Endothelial cell of umbilical vein (primary cell): ENCODE results near the gene PCBD1. TPM values are rescaled to one million over a fixed set of nuclear protein-coding genes. Genes with fewer than 3 reads are reported as not detected.

Experiments
- BruUV-seq: library from RNA; stranded (reverse); fragments of 400-500 nt; replicated peaks from 2 replicates; lab custom pipeline; 2021; lab: Mats Ljungman, UMichigan
- CTCF ChIA-PET: fragments of 300-600, 350-600 bp; sonication (Branson Sonifier 250); formaldehyde crosslinking; loops from one replicate; lab custom pipeline; 2021; ENCODE audit warnings: antibody characterized with exemption, inconsistent platforms; lab: Charles Lee
- POLR2A ChIA-PET: fragments of 300-600, 350-600 bp; sonication (Branson Sonifier 250); formaldehyde crosslinking; loops from one replicate; lab custom pipeline; 2021; ENCODE audit warnings: antibody characterized with exemption, inconsistent platforms; lab: Charles Lee
- DNase-seq: peaks from one replicate; pipeline ENCODE4 v3.0.0-alpha.2; 2011; ENCODE audit warnings: low read depth, low spot score
- FAIRE-seq: peaks from 2 replicates; lab custom pipeline; 2011; peaks lifted over from hg19 to GRCh38; lab: Jason Lieb, UNC
- H2AFZ ChIP-seq: 2 replicates; pipeline ENCODE4 v1.6.0; 2012; ENCODE audit warnings: low read depth, low read length, control low read depth, inconsistent platforms
- H3K27ac ChIP-seq: 2 replicates; pipeline ENCODE4 v1.5.1; 2011; ENCODE audit warnings: low read depth, mild to moderate bottlenecking, control low read depth, low read length, moderate library complexity; ENCODE audit not compliant: insufficient read depth
- H3K27me3 ChIP-seq, 2 experiments: 2 replicates each; pipeline versions ENCODE4 v1.6.0 to v1.6.1; 2011; ENCODE audit warnings: low read length in 2 of 2, mixed read lengths in 1 of 2; ENCODE audit not compliant: control insufficient read depth in 2 of 2, insufficient read depth in 2 of 2
- H3K36me3 ChIP-seq, 2 experiments: 2 replicates in 1 of 2; 3 replicates in 1 of 2; pipeline ENCODE4 v1.5.1; 2011; ENCODE audit warnings: low read length in 2 of 2, mild to moderate bottlenecking in 1 of 2, moderate library complexity in 1 of 2; ENCODE audit not compliant: control insufficient read depth in 2 of 2, insufficient read depth in 2 of 2; ENCODE audit errors: extremely low read depth in 1 of 2
- H3K4me1 ChIP-seq: 3 replicates; pipeline ENCODE4 v1.5.1; 2011; ENCODE audit warnings: mild to moderate bottlenecking, low read length; ENCODE audit not compliant: control insufficient read depth, insufficient read depth; ENCODE audit errors: extremely low read depth
- H3K4me2 ChIP-seq: 2 replicates; pipeline ENCODE4 v1.6.1; 2011; ENCODE audit warnings: low read length, control low read depth, mixed read lengths; ENCODE audit not compliant: insufficient read depth
- H3K4me3 ChIP-seq, 3 experiments: fragments of 200-600 bp in 1 of 3; sonication (generic), shearing (Covaris generic) in 1 of 3; replicated peaks in 1 of 3; 2 replicates each; pipeline ENCODE4 v1.5.1; 2011 to 2016; ENCODE audit warnings: control low read depth in 3 of 3, low read length in 3 of 3, mild to moderate bottlenecking in 2 of 3, inconsistent platforms in 1 of 3, low read depth in 1 of 3, moderate library complexity in 1 of 3; ENCODE audit not compliant: insufficient read depth in 1 of 3
- H3K79me2 ChIP-seq: 2 replicates; pipeline ENCODE4 v1.6.0; 2012; ENCODE audit warnings: low read length, inconsistent platforms; ENCODE audit not compliant: control insufficient read depth, insufficient read depth
- H3K9ac ChIP-seq: replicated peaks from 2 replicates; pipeline ENCODE3; 2011; ENCODE audit warnings: low read length, control low read depth; ENCODE audit not compliant: insufficient read depth; ENCODE audit errors: extremely low read depth
- H3K9me1 ChIP-seq: replicated peaks from 3 replicates; pipeline ENCODE4 v1.6.0; 2011; ENCODE audit warnings: mild to moderate bottlenecking, low read length; ENCODE audit not compliant: control insufficient read depth, insufficient read depth; ENCODE audit errors: extremely low read depth
- H3K9me3 ChIP-seq: replicated peaks from 2 replicates; pipeline ENCODE4 v1.5.1; 2012; ENCODE audit warnings: low read length, inconsistent platforms; ENCODE audit not compliant: control insufficient read depth, insufficient read depth
- H4K20me1 ChIP-seq: replicated peaks from 2 replicates; pipeline ENCODE3; 2011; ENCODE audit warnings: mild to moderate bottlenecking, low read length; ENCODE audit not compliant: control insufficient read depth, insufficient read depth; ENCODE audit errors: extremely low read depth
- MYC ChIP-seq: IDR thresholded peaks from one replicate; pipeline ENCODE4 v1.6.1; 2011; ENCODE audit warnings: mild to moderate bottlenecking, low read depth, low read length
- dilution Hi-C: fragments of 300-500 bp; cut with MboI; formaldehyde crosslinking; loops from one replicate; pipeline ENCODE4 v1.15.0; 2019; ENCODE audit warnings: low sequenced_read_pairs; ENCODE audit not compliant: extremely low pct_ligation_motif_present
- intact Hi-C: fragments of 100-400 bp; cut with micrococcal nuclease; formaldehyde crosslinking; loops from one replicate; pipeline ENCODE4 v1.10.0; 2022
- polyA plus RNA-seq, 4 experiments: library from polyadenylated mRNA; depleted of rRNA in 3 of 4; stranded (reverse) in 3 of 4; unstranded in 1 of 4; fragments of >200 nt; gene quantifications; 2 replicates each; pipeline versions ENCODE4 v1.2.1 to v1.2.3, GENCODE V29; 2011 to 2012; ENCODE audit warnings: missing spikeins in 1 of 4
- total RNA-seq: library from RNA; stranded (reverse); gene quantifications from 2 replicates; pipeline ENCODE4 v1.2.3, GENCODE V29; 2021
- TF ChIP-seq, protein P1 (sequence below), 2 donors: IDR thresholded peaks; 1 replicate in 1 of 2; 2 replicates in 1 of 2; pipeline ENCODE4 v1.5.1; 2011; ENCODE audit warnings: low read length in 2 of 2, mild to moderate bottlenecking in 2 of 2, moderate library complexity in 2 of 2, control low read depth in 1 of 2, inconsistent platforms in 1 of 2, low read depth in 1 of 2; ENCODE audit not compliant: insufficient read depth in 1 of 2; ENCODE audit errors: extremely low read depth in 1 of 2

PCBD1 gene
- total and polyA plus RNA-seq, 2 donors (not counting 3 experiments of a cell fraction or from before 2014, with no cell fraction given), result 95.7 to 113 TPM

- intact Hi-C loops (loop anchor here (5.0 to 10.0 kb wide), 2 partner anchors 138 to 346 kb away; no protein-coding TSS in a partner anchor), dilution Hi-C loops (no loop called here)
- Histone ChIP-seq H3K36me3 (no peaks in the 10 kb centered on the region), H3K27me3 (peaks cover 4 to 10% of the 10 kb centered on the region in 2 experiments), H3K9ac (no peak overlapping the region), H4K20me1 (no peaks in the 10 kb centered on the region), H3K9me1 (no peaks in the 10 kb centered on the region), H3K4me2 (no peak overlapping the region), H3K9me3 (no peaks in the 10 kb centered on the region), H3K4me1 (no peaks in the 10 kb centered on the region), H2AFZ (no peak overlapping the region), H3K4me3 (no peak overlapping the region), H3K79me2 (no peaks in the 10 kb centered on the region), H3K27ac (no peak overlapping the region)
- no TSS peak for BruUV-seq
- FAIRE-seq (no peak), DNase-seq (no peak)
- TF ChIP-seq, protein P1, sequence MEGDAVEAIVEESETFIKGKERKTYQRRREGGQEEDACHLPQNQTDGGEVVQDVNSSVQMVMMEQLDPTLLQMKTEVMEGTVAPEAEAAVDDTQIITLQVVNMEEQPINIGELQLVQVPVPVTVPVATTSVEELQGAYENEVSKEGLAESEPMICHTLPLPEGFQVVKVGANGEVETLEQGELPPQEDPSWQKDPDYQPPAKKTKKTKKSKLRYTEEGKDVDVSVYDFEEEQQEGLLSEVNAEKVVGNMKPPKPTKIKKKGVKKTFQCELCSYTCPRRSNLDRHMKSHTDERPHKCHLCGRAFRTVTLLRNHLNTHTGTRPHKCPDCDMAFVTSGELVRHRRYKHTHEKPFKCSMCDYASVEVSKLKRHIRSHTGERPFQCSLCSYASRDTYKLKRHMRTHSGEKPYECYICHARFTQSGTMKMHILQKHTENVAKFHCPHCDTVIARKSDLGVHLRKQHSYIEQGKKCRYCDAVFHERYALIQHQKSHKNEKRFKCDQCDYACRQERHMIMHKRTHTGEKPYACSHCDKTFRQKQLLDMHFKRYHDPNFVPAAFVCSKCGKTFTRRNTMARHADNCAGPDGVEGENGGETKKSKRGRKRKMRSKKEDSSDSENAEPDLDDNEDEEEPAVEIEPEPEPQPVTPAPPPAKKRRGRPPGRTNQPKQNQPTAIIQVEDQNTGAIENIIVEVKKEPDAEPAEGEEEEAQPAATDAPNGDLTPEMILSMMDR (IDR thresholded peaks at IDR 0.05; ENCODE audit: extremely low read depth in 1 of 2, insufficient read depth in 1 of 2, low read depth in 1 of 2, low read length in 2 of 2), result no peak
- no peak for TF ChIP-seq MYC
- POLR2A ChIA-PET, result no interaction called here
- CTCF ChIA-PET, result interaction anchor here (1.1 to 5.3 kb wide), 11 partner anchors 14 to 363 kb away, joined by 3 to 108 read pairs (median 4); no protein-coding TSS in a partner anchor
These were observed 38.0 kb upstream of the PCBD1 start for GRCh38 chr10:70926226-70927000.
